ENCODE results near the gene STK39.

Gene STK39

GRCh38 chr2:168149986-168150385 is 97.4 kb downstream of the STK39 start:
- DNase-seq (ENCODE audit: low read depth, low spot score) = no peak
- ChIA-PET POLR2A (no interaction called here), CTCF (no interaction called here)
- no peak overlapping the region for H3K4me3 ChIP-seq (ENCODE audit: low read depth, low read length)
- TF ChIP-seq, protein P1, sequence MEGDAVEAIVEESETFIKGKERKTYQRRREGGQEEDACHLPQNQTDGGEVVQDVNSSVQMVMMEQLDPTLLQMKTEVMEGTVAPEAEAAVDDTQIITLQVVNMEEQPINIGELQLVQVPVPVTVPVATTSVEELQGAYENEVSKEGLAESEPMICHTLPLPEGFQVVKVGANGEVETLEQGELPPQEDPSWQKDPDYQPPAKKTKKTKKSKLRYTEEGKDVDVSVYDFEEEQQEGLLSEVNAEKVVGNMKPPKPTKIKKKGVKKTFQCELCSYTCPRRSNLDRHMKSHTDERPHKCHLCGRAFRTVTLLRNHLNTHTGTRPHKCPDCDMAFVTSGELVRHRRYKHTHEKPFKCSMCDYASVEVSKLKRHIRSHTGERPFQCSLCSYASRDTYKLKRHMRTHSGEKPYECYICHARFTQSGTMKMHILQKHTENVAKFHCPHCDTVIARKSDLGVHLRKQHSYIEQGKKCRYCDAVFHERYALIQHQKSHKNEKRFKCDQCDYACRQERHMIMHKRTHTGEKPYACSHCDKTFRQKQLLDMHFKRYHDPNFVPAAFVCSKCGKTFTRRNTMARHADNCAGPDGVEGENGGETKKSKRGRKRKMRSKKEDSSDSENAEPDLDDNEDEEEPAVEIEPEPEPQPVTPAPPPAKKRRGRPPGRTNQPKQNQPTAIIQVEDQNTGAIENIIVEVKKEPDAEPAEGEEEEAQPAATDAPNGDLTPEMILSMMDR (IDR thresholded peaks at IDR 0.05; ENCODE audit: insufficient read depth, low read length, missing control alignments) = no peak

GRCh38 chr2:168149150-168149974 is 98.0 kb downstream of the STK39 start:
- no peak for DNase-seq (ENCODE audit: low read depth, low spot score)
- CTCF ChIA-PET = interaction anchor here (1.8 to 1.9 kb wide), 2 partner anchors 14 to 31 kb away, joined by 5 to 6 read pairs; no protein-coding TSS in a partner anchor
- no peak overlapping the region; the same call in 1 of the 2 replicates for H3K4me3 ChIP-seq (ENCODE audit: low read depth, low read length)
- TF ChIP-seq, protein P1 (IDR thresholded peaks at IDR 0.05; ENCODE audit: insufficient read depth, low read length, missing control alignments) = no peak
- POLR2A ChIA-PET = no interaction called here

GRCh38 chr2:168147830-168148794 is 99.3 kb downstream of the STK39 start:
- CTCF ChIA-PET = interaction anchor here (1.8 to 1.9 kb wide), 2 partner anchors 12 to 29 kb away, joined by 5 to 6 read pairs; no protein-coding TSS in a partner anchor
- POLR2A ChIA-PET = no interaction called here
- H3K4me3 ChIP-seq (ENCODE audit: low read depth, low read length) = no peak overlapping the region

GRCh38 chr2:168146892-168147810 is 100.2 kb downstream of the STK39 start:
- TF ChIP-seq, protein P1 (IDR thresholded peaks at IDR 0.05; ENCODE audit: insufficient read depth, low read length, missing control alignments) = no peak
- H3K4me3 ChIP-seq (ENCODE audit: low read depth, low read length) = no peak overlapping the region
- no peak for DNase-seq (ENCODE audit: low read depth, low spot score)
- ChIA-PET POLR2A (no interaction called here), CTCF (interaction anchor here (1.5 to 3.4 kb wide), 7 partner anchors 9 to 28 kb away, joined by 4 to 16 read pairs (median 6); no protein-coding TSS in a partner anchor)

More at GRCh38 chr2:168147830-168148794, 99.3 kb downstream of the STK39 start:
- TF ChIP-seq, protein P1 (IDR thresholded peaks at IDR 0.05; ENCODE audit: insufficient read depth, low read length, missing control alignments) = no peak
- no peak for DNase-seq (ENCODE audit: low read depth, low spot score)

DNA sequence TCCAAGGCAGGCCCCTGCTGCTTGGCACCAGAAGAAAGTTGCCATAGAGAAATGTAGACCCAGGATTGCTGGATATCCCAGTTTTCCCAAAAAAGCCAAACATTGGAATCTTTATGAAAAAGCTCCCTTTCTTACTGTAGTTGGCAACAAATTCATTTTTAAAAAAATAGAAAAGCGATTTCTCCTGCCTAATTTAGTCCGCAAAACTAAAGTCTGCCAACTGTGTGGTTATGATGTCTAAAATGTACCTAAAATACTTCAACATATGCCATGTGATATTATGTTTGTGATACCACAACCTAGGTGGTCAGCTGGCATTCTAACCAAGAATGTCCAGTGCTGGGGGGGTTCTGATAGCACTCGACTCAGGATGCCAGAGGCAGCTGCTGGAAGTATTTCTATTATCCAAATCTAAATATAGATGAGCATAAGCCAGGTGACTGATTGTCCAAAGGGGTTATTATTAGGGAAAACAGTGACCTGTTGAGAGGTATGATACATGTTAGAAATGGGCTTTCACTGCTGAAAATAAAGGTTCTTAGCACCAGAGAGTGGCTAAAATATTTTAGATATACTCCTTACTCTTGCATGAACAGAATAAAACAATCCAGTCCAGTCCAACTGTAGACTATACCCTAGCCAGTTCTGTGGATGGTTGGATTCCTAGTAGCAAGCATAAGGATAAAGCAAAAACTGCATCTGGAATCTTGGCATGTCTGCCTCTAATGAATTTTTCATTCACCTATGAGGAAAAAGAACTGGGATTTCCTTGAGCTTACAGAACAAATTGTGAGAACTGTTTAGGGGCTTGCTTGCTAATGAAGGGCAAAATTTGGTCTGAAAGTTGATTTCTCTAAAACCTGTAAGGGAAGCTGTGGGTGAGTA is 101.7 kb downstream of the STK39 start:
- POLR2A ChIA-PET = no interaction called here
- TF ChIP-seq, protein P1 (IDR thresholded peaks at IDR 0.05; ENCODE audit: insufficient read depth, low read length, missing control alignments) = no peak
- CTCF ChIA-PET = interaction anchor here (0.9 to 3.4 kb wide), 6 partner anchors 8 to 199 kb away, joined by 3 to 16 read pairs (median 6); no protein-coding TSS in a partner anchor
- DNase-seq (ENCODE audit: low read depth, low spot score) = no peak
- no peak overlapping the region for H3K4me3 ChIP-seq (ENCODE audit: low read depth, low read length)
